Measurements from ENCODE around the gene GMEB2.

Gene GMEB2

DNA sequence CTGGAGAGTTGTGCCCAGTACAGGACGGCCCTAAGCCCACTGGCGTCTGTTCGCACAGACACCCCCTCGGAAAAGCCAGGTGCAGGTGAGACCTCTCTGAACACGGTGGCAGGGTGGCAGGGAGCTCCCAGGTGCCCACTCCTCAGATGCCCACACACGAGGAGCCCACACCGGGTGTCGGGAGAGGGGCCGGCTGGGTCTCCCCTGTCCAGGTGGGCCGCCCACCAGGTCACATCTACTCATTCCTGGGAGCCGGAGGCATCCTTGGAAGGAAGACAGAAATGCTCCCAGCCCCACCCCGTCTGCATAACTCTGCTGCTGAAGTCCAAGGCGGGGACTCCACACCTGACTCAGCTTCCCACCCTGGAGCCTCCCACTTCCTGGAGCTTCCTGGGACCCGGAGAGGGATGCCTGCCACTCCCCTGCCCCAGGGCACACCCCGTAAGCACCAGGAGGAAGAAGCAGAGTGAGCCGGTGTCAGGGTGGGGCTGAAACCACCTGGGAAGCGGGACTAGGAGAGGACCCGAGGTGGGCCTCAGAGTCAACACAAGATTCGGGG, 81.9 kb downstream of the GMEB2 start:
- no peak for DNase-seq (ENCODE audit: low spot score)

GRCh38 chr20:63544241-63544957, 82.5 kb downstream of the GMEB2 start:
- no peak for DNase-seq (ENCODE audit: low spot score)

DNA sequence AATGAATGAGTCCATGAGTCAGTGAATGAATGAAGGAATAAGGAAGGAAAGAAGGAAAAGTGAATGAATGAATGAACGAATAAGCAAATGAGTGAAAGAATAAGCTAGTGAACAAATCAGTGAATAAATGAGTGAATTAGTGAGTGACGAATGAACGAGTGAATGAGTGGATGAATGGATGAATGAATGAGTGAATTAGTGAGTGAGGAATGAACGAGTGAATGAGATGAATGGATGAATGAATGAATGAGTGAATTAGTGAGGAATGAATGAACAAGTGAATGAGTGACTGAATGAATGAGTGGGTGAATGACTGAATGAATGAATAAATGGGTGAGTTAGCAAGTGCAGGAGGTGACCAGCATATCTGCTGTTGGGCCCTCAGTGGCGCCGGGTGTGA, 83.2 kb downstream of the GMEB2 start:
- no peak for DNase-seq (ENCODE audit: low spot score)

DNA sequence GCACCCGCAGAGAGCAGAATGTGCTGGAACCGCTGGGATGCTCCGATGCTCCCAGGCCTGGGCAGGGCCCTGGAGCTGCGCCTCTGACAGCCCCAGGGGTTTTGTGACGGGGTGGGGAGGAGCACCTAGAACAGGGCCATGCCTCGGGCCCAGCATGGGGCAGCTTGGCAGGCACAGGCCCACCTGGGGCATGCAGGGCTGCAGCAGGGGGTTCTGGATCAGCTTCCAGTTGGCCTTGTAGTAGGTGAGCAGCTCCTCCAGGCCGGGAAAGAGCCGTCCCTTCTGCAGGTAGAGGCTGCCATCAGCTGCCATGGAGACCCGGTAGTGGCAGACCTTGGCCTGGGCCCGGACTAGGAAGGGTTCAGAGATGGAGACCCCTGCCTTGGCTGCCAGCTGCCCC, 83.8 kb downstream of the GMEB2 start:
- no peak for DNase-seq (ENCODE audit: low spot score)

DNA sequence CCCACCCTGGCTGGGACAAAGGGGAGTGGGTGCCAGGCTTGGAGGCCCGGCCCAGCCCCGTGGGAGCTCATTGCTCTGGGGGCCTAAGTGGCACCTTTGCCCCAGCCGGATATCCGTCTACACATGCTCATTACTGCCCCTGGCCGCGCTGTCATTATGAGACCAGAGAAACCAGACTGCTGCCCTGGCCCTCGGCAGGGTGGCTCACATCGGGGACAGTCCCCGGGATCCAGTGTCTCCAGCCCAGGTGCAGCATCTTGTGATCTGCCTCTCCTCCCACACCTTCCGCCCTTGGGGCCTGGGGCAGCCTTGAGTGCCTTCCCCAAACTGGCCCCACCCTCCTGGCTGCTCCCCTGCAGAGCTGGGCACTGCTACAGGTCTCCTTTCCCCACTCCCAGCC, 84.2 kb downstream of the GMEB2 start:
- no peak for DNase-seq (ENCODE audit: low spot score)

- DNase-seq (ENCODE audit: low spot score) = no peak
Observed at GRCh38 chr20:63542031-63542559, 84.8 kb downstream of the GMEB2 start.

DNA sequence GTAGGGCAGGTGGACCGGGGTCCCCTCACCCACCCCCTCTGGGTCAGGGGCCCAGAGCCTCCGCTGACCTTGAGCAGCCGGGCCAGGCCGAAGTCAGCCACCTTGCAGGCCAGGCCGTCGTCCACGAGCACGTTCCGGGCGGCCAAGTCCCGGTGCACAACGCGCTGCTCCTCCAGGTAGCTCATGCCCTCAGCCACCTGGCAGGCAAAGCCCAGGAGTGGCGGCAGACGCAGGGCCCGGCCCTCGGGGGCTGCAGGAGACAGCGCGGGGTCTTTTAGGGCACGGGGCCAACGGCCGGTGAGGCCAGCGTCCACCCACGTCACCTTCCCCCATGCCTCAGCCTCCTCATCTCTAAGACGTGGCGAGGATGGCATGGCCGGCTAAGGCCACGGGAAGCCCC, 85.5 kb downstream of the GMEB2 start:
- DNase-seq (ENCODE audit: low spot score) = no peak

GRCh38 chr20:63540417-63541186, 86.3 kb downstream of the GMEB2 start:
- no peak for DNase-seq (ENCODE audit: low spot score)

DNA sequence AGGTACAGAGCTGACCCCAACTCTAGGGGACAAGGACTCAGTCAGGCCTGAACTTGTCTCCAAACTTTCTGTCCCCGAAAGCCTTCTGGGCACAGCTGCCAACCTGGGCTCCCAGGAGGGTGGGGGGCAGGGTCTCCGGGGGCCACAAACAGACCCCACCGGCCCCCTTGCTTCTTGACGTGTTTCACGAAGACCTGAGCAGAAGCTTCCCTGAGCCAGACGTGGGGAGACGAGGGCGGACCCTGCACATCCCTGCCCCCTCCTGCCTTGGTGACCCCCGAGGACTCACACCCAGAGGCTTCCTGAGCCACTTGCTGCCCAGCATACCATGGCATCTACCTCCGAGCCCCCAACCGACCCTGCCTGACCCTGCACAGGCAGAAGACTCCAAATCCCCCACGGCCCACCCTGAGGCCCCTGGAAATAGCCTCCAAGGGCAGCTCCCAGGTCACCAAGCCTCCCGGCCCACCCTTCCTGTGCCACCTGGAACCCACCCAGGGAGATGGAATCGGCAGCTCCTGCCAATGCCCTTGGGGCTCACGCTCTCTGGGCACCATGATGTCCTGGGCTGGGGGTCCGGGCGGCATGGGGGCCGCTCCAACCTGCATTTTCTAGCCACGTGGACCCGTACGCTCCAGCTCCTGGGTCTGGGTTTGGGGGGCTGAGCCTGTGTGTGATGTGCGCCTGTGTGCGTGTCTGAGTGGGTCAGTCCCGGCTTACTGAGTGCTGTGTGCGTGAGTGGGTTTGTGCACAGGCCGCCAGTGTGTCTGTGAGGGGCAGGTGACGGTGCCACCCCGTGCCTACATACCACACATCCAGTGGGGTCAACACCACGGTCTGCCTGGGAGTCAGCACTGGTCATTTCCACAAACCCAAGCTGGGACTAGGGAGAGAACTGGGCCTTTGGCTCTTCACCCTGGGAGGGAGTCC, 87.2 kb downstream of the GMEB2 start:
- DNase-seq (ENCODE audit: low spot score) = no peak

DNA sequence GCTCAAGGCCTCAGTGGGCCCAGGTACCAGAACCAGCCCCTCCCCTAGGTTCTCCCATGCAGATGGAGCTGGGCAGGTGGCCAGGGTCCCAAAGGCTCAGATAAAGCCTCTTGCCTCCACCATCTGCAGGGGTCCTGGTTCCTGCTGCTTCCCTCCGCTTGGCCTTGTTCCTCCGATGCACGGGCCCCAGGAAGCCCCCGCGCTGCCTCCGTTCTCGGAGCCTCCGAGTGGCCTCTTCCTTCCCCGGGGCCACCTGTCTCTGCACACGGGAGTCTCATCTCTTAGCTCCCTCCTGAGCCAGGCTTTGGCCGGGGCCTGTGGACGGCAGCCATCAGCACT, 87.8 kb downstream of the GMEB2 start:
- DNase-seq (ENCODE audit: low spot score) = no peak

GRCh38 chr20:63538204-63539091, 88.5 kb downstream of the GMEB2 start:
- DNase-seq (ENCODE audit: low spot score) = no peak
